Cardiac muscle cell (in vitro differentiated cells and primary cell): ENCODE data around the gene LMX1B. TPM values are rescaled to one million over a fixed set of nuclear protein-coding genes. Genes with fewer than 3 reads are reported as not detected.

Experiments used
- DNase-seq, 2 donors: peaks; one replicate each; pipeline versions ENCODE4 v3.0.0 to v3.0.0-alpha.2; 2010 to 2017; ENCODE audit warnings: low read depth in 1 of 2, low spot score in 1 of 2
- H3K27ac ChIP-seq: fragments of 200-600 bp; sonication (generic); 2 replicates; pipeline ENCODE4 v1.5.1; 2016
- H3K27me3 ChIP-seq: fragments of 200-600 bp; sonication (generic); 2 replicates; pipeline ENCODE4 v1.6.0; 2016; ENCODE audit warnings: control low read depth
- H3K36me3 ChIP-seq: fragments of 200-600 bp; sonication (generic); 2 replicates; pipeline ENCODE4 v1.5.1; 2016; ENCODE audit warnings: control low read depth
- H3K4me1 ChIP-seq: fragments of 200-600 bp; sonication (generic); 2 replicates; pipeline ENCODE4 v1.8.1; 2017; ENCODE audit warnings: low read depth, mild to moderate bottlenecking, mixed run types
- H3K4me3 ChIP-seq: fragments of 200-600 bp; sonication (generic); 2 replicates; pipeline ENCODE4 v1.5.1; 2016; ENCODE audit warnings: mild to moderate bottlenecking
- H3K9me3 ChIP-seq: fragments of 200-600 bp; sonication (generic); 2 replicates; pipeline ENCODE4 v1.5.1; 2017; ENCODE audit warnings: low read depth, mild to moderate bottlenecking, control low read depth
- polyA plus RNA-seq: library from polyadenylated mRNA; unstranded; fragments of >200 nt; fragmentation: Nextera tagmentation; extraction: Ambion mirVana; gene quantifications from 2 replicates; pipeline ENCODE4 v1.2.1, GENCODE V29; 2016
- total RNA-seq: library from RNA; depleted of rRNA; stranded (reverse); fragments of >200 nt; gene quantifications from 2 replicates; pipeline ENCODE4 v1.2.3, GENCODE V29; 2016
- TF ChIP-seq, protein P1 (sequence below): IDR thresholded peaks from 2 replicates; pipeline ENCODE4 v1.5.1; 2012; ENCODE audit warnings: low read depth, mild to moderate bottlenecking, low read length

LMX1B gene
- total and polyA plus RNA-seq, 2 experiments from 2014 or later: not detected

- Histone ChIP-seq H3K9me3 (no peaks in the 10 kb centered on the region), H3K27me3 (peaks cover 76% of the 10 kb centered on the region), H3K36me3 (no peaks in the 10 kb centered on the region), H3K27ac (no peak overlapping the region), H3K4me3 (no peak overlapping the region), H3K4me1 (no peaks in the 10 kb centered on the region)
- TF ChIP-seq, protein P1, sequence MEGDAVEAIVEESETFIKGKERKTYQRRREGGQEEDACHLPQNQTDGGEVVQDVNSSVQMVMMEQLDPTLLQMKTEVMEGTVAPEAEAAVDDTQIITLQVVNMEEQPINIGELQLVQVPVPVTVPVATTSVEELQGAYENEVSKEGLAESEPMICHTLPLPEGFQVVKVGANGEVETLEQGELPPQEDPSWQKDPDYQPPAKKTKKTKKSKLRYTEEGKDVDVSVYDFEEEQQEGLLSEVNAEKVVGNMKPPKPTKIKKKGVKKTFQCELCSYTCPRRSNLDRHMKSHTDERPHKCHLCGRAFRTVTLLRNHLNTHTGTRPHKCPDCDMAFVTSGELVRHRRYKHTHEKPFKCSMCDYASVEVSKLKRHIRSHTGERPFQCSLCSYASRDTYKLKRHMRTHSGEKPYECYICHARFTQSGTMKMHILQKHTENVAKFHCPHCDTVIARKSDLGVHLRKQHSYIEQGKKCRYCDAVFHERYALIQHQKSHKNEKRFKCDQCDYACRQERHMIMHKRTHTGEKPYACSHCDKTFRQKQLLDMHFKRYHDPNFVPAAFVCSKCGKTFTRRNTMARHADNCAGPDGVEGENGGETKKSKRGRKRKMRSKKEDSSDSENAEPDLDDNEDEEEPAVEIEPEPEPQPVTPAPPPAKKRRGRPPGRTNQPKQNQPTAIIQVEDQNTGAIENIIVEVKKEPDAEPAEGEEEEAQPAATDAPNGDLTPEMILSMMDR: no peak
- no peak for DNase-seq
Observed at GRCh38 chr9:126696401-126697145, 82.8 kb downstream of the LMX1B start.

- Histone ChIP-seq H3K27ac (no peak overlapping the region), H3K9me3 (no peaks in the 10 kb centered on the region), H3K4me3 (no peak overlapping the region), H3K36me3 (no peaks in the 10 kb centered on the region), H3K4me1 (no peaks in the 10 kb centered on the region), H3K27me3 (peaks cover 72% of the 10 kb centered on the region)
- TF ChIP-seq, protein P1: no peak
- no peak for DNase-seq
Observed at GRCh38 chr9:126697330-126697729, 83.6 kb downstream of the LMX1B start.

DNA sequence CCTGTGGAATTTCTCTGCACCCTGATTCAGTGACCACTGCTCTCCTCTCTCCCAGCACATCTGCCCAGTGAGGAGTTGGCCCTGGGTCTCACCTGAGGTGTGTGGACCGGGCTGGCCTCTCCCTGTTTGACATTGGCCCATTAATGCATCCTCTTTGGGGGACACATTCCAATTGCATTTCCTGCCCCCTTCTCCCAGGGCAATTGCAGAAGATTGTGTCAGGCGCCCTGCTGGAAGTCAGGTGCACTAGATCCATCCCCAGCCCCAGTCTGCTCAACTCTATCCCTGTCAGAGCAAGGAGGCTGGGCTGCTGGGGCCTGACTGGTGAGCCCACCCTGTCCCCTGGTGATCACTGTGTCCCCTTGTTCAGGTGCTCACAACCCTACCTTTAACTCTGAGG is 84.5 kb downstream of the LMX1B start:
- no peak for DNase-seq
- H3K9me3 ChIP-seq: no peaks in the 10 kb centered on the region
- TF ChIP-seq, protein P1: no peak
- no peaks in the 10 kb centered on the region for H3K36me3 ChIP-seq
- no peak overlapping the region for H3K4me3 ChIP-seq
- peaks cover 65% of the 10 kb centered on the region for H3K27me3 ChIP-seq
- no peak overlapping the region for H3K27ac ChIP-seq
- peaks cover 8% of the 10 kb centered on the region for H3K4me1 ChIP-seq

DNA sequence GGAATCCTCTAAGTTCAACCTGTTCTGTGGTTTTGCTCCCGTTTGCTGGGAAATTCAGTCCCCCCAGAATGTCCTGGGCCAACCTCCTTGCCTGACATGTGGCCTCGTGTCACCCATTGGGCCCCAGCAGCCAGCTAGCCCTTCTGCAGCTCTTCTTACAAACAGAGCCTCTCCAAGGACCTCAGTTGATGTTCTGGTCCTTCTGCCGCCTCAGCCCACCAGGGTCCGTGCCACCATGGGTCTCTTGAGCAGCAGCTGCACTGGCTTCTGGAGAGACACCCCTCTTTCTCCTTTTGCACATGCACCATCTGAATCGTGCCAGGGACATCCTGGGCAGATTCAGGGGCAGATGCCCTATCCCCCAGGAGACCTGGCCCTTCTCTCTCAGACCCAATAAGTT is 85.0 kb downstream of the LMX1B start:
- H3K27ac ChIP-seq: no peak overlapping the region

GRCh38 chr9:126699401-126699881 is 85.7 kb downstream of the LMX1B start:
- no peaks in the 10 kb centered on the region for H3K36me3 ChIP-seq
- H3K4me3 ChIP-seq: no peak overlapping the region
- H3K27ac ChIP-seq: no peak overlapping the region
- H3K4me1 ChIP-seq: peaks cover 10% of the 10 kb centered on the region
- TF ChIP-seq, protein P1: no peak
- no peaks in the 10 kb centered on the region for H3K9me3 ChIP-seq
- no peak for DNase-seq
- peaks cover 53% of the 10 kb centered on the region for H3K27me3 ChIP-seq

More for the DNA sequence above, 85.0 kb downstream of the LMX1B start:
- no peak for DNase-seq
- Histone ChIP-seq H3K4me3 (no peak overlapping the region), H3K4me1 (peaks cover 10% of the 10 kb centered on the region), H3K9me3 (no peaks in the 10 kb centered on the region), H3K36me3 (no peaks in the 10 kb centered on the region), H3K27me3 (peaks cover 60% of the 10 kb centered on the region)
- TF ChIP-seq, protein P1: no peak
